HG03460 (cell line): ENCODE data around the gene BRK1.
"Not testable (repeated sequence)": the region's sequence is repeated elsewhere in the genome, so short reads cannot be mapped to it uniquely, and the experiment has no call there.

Source experiments
- ATAC-seq: cut with Tn5 transposase; IDR thresholded peaks from one replicate; pipeline ENCODE4 v1.9.1; 2021; ENCODE audit not compliant: unreplicated experiment

BRK1 gene

GRCh38 chr3:10115326-10116137 lies at the start of gene BRK1:
BRK1 (plus strand) TSS chr3:10115675; CDS start chr3:10115702, 27 bp downstream.
- peak; percentile 97 for ATAC-seq

GRCh38 chr3:10070077-10070476 lies 45.4 kb upstream of the BRK1 start:
- ATAC-seq = not testable (repeated sequence)

GRCh38 chr3:10074666-10075065 lies 40.8 kb upstream of the BRK1 start:
- ATAC-seq = no peak

DNA sequence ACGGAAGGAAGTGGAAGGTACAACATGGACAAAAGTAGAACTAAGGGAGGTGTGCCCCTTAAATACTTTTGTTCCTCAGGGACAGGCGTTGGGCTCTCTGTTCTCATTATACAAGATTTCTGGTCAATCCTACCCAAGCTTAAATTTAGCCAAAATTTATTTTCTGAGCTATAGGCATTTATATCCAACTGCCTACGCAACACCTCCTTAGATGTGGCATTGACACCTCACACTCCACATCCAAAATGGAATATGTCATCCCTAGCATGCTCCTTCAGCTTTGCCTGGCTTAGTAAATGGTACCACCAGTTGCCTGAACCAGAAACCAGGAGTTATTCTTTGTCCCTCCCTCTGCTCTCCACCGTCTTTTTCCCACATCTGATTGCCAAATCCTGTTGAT lies 33.6 kb upstream of the BRK1 start:
- ATAC-seq = no peak

- no peak for ATAC-seq
Measured at GRCh38 chr3:10085738-10086137, 29.7 kb upstream of the BRK1 start.

DNA sequence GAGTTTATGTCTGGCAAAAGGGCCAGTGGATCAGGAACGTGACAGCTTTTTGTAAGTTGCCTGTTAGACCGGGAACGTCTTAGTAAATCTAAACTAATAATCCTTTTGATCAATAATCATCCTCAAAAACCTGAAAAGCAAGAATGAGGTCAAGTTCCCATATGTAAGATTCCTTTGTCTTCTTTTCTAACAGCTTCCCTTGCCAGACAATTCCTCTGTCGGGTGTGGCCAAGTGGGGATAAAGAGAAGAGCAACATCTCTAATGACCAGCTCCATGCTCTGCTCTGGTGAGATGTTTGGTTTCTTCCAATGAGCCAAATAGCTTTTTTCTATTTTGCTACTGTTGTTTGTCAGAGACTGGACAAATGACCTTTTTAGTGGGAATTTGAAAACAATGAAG lies 27.2 kb upstream of the BRK1 start:
- no peak for ATAC-seq

DNA sequence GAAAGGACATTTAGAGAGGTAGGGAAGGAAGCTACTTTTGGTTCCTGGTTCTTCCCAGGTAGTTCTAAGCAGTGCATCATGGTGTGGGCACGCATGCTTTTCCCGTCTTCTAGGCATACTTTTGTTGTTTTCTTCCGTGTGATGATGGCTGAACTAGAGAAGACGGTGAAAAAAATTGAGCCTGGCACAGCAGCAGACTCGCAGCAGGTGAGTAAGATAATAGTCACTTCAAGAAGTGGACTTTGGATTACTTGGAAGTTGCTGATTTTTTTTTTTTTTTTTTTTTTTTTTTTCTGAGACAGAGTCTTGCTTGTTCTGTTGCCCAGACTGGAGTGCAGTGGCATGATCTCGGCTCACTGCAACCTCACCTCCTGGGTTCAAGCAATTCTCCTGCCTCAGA lies 25.3 kb upstream of the BRK1 start:
- no peak for ATAC-seq

DNA sequence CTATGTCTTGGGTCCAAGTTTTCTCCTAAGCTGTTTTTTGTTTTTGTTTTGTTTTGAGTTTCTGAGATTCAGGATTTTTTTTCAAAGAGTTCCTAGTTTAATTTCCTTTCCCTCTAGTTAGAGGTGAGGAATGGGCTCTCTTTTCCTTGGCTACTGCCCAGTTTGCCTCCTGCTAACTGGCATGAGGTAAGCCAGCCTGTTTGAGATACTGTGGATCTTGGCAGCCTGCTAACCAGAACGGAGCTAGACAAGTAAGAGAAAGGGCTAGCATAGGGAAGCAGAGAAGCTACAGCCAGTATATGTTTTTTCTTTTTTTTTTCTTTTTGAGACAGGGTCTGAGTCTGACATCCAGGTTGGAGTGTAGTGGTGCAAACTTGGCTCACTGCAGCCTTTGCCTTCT lies 24.7 kb upstream of the BRK1 start:
- not testable (repeated sequence) for ATAC-seq

- ATAC-seq = not testable (repeated sequence)
Measured at GRCh38 chr3:10091387-10091786, 24.1 kb upstream of the BRK1 start.

DNA sequence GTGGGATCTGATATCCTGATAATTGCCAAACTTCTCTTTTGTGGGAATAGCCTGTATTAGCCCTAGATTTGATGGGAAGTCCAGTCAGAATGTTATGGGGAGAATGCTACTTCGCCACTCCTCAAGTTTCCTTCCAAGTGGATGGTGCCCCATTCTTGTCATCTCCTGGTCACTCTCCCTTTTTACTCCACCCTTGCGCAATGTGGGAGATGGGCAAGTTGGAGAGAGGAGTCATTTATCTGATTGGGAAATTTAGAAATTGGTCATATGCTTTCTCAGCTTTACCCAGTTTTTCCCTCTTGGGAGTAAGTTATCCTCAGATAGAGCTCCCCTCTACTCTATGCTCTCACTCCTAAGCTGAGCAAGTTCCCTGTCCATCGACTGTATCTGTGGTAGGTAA lies 21.8 kb upstream of the BRK1 start:
- ATAC-seq = no peak

- ATAC-seq = no peak
Measured at GRCh38 chr3:10099041-10099440, 16.4 kb upstream of the BRK1 start.

- no peak for ATAC-seq
Measured at GRCh38 chr3:10106919-10107318, 8.6 kb upstream of the BRK1 start.

DNA sequence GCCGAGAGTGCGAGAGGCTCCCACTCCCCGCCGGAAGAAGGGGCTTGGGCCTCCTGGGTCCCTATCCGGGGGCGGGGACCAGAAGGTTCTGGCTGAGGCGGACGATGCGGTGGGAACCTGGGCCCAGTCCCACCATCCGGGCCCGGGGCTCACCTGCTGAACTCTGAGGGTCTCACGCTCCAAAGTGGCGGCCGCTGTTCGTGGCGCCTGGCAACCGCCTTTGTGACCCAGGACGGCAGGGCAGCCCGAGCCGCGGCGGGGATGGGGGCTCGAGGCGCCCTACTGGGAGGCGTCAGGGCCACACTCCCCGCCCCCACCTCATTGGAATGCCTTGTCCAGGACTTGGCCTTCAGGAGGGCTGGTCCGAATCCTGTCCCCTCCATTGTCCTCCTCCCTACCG lies 7.4 kb upstream of the BRK1 start, which contains the start of gene FANCD2OS:
Gene FANCD2OS, minus strand, starts transcription at position 165 of the 400 bp plus-strand sequence. CDS start 3,481 bp downstream, outside the sequence.
- ATAC-seq = no peak

GRCh38 chr3:10116138-10116460 lies 624 bp downstream of the BRK1 start:
- ATAC-seq = no peak

DNA sequence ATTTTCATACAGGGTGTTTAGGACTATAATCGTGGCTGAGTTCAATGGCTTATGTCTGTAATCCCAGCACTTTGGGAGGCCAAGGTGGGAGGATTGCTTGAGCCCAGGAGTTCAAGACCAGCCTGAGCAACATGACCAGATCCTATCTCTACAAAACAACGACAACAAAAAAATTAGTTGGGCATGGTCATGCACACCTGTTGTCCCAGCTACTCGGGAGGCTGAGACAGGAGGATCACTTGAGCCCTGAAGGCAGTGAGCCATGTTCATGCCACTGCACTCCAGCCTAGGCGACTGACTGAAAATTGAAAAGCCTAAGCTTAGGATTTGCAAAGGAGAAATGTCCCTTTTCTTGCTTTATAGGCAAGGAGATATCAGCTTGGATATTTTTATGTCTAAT lies 1.5 kb downstream of the BRK1 start:
- ATAC-seq = no peak

GRCh38 chr3:10119376-10119775 lies 3.9 kb downstream of the BRK1 start:
- no peak for ATAC-seq

DNA sequence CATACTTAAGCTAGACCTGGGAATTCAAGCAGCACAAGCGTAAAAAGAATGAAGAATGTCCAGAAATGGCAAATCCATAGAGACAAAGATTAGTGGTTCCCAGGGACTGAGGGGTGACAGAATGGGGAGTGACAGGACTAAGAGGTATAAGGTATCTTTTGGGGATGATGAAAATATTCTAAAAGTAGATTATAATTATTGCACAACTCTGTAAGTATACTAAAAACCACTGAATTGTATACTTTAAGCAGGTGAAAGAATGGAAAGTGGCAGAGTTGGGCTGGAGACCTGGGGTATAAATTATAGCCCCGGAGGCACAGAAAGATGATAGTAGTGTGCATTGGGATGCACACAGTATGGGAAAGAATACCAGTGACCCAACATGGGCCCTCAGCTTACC lies 5.6 kb downstream of the BRK1 start:
- ATAC-seq = no peak

DNA sequence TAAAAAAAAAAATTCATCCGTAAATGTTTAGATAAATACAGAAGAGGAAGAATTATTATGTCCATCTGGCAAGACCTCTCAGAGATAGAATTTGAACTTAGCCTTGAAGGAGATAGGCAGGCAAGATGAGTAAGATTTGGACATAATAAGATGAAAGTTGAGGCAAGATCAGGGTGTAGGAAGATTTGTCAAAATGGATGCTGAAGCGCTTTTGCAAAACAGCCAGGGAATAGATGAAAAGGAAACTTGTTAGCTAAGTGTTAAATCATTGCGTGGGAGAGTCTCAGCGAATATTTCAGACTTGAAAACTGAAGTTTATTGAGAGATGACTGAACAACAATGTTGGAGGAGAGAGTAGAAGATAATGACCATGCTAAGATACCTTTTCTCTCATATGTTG lies 7.2 kb downstream of the BRK1 start:
- ATAC-seq = no peak

- not testable (repeated sequence) for ATAC-seq
Measured at GRCh38 chr3:10135872-10136271, 20.4 kb downstream of the BRK1 start.

DNA sequence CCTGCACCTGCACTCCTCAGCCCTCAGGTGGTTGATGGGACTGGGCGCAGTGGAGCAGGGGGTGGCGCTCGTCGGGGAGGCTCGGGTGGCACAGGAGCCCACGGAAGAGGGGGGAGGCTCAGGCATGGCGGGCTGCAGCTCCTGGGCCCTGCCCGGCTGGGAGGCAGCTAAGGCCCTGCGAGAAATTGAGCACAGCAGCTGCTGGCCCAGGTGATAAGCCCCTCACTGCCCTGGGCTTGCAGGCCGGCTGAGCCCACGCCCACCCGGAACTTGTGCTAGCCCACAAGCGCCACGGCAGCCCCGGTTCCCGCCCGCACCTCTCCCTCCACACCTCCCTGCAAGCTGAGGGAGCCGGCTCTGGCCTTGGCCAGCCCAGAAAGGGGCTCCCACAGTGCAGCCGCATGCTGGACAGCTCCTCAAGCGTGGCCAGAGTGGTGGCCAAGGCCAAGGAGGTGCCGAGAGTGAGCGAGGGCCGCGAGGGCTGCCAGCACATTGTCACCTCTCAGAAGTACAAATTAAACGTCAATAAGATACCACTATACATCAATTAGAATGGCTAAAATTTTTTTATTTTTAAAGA lies 21.0 kb downstream of the BRK1 start:
- no peak for ATAC-seq

DNA sequence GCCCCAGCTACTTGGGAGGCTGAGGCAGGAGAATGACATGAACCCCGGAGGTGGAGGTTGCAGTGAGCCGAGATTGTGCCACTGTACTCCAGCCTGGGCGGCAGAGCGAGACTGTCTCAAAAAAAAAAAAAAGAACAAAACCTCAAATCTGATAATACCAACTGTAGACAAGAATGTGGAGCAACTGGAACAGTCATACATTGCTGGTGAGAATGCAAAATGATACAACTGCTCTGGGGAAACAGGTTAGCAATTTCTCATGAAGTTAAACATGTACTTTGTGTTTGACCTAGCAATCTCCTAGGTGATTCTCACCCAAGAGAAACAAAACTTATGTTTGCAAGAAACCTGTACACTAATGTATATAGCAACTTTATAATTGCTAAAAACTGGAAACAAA lies 21.7 kb downstream of the BRK1 start:
- ATAC-seq = no peak

GRCh38 chr3:10140996-10141546 lies 25.6 kb downstream of the BRK1 start:
- no peak for ATAC-seq
